B cell (primary cell): ENCODE results near the gene CC2D2A. TPM values are rescaled to one million over a fixed set of nuclear protein-coding genes. Genes with fewer than 3 reads are reported as not detected.

ENCODE experiments used
- ATAC-seq: fragments of 200-7000 bp; cut with Tn5 transposase; one replicate; pipeline ENCODE4 v1.10.0; 2021; ENCODE audit warnings: low read depth, mild to moderate bottlenecking, moderate number of reproducible peaks, moderate library complexity
- CTCF ChIA-PET: fragments of 350-600 bp; sonication (Branson Sonifier 250); formaldehyde crosslinking; loops from one replicate; lab custom pipeline; 2021; ENCODE audit warnings: antibody characterized with exemption, inconsistent platforms; lab: Charles Lee
- POLR2A ChIA-PET: fragments of 350-600 bp; sonication (Branson Sonifier 250); formaldehyde crosslinking; loops from one replicate; lab custom pipeline; 2021; ENCODE audit warnings: antibody characterized with exemption; lab: Charles Lee
- DNase-seq: peaks from one replicate; pipeline ENCODE4 v3.0.0; 2013
- H2AFZ ChIP-seq: 2 replicates; pipeline ENCODE4 v1.6.1; 2012; ENCODE audit warnings: mild to moderate bottlenecking, low read depth, low read length; ENCODE audit not compliant: insufficient read depth, poor library complexity, severe bottlenecking
- H3K27ac ChIP-seq, 2 donors: 1 replicate in 1 of 2; 2 replicates in 1 of 2; pipeline ENCODE4 v1.5.1; 2012 to 2013; ENCODE audit warnings: low read length in 2 of 2, mild to moderate bottlenecking in 2 of 2, moderate library complexity in 1 of 2
- H3K27me3 ChIP-seq, 4 experiments: fragments of 200-600 bp in 1 of 4; sonication (generic) in 1 of 4; replicated peaks in 1 of 4; 1 replicate in 2 of 4; 2 replicates in 2 of 4; pipeline versions ENCODE4 v1.6.1 to v1.7.0; 2013 to 2016; ENCODE audit warnings: low read length in 3 of 4, mild to moderate bottlenecking in 2 of 4, mixed read lengths in 1 of 4, moderate library complexity in 1 of 4; ENCODE audit not compliant: insufficient read depth in 4 of 4, control insufficient read depth in 3 of 4; ENCODE audit errors: control extremely low read depth in 1 of 4
- H3K36me3 ChIP-seq, 2 experiments: replicated peaks in 1 of 2; 1 replicate in 1 of 2; 2 replicates in 1 of 2; pipeline versions ENCODE4 v1.6.1 to v1.7.1; 2013; ENCODE audit warnings: low read length in 1 of 2; ENCODE audit not compliant: insufficient read depth in 2 of 2, control insufficient read depth in 1 of 2; ENCODE audit errors: control extremely low read depth in 1 of 2, extremely low read depth in 1 of 2
- H3K4me1 ChIP-seq, 2 donors: fragments of 200-600 bp in 1 of 2; sonication (generic) in 1 of 2; 1 replicate in 1 of 2; 2 replicates in 1 of 2; pipeline versions ENCODE4 v1.5.1 to v1.6.1; 2013 to 2017; ENCODE audit warnings: low read length in 2 of 2; ENCODE audit not compliant: control insufficient read depth in 2 of 2, insufficient read depth in 2 of 2
- H3K4me2 ChIP-seq: replicated peaks from 2 replicates; pipeline ENCODE3; 2012; ENCODE audit warnings: mild to moderate bottlenecking, low read depth, low read length; ENCODE audit not compliant: poor library complexity, severe bottlenecking
- H3K4me3 ChIP-seq, 5 experiments: fragments of 200-600 bp in 1 of 5; sonication (generic) in 1 of 5; 1 replicate in 3 of 5; 2 replicates in 2 of 5; pipeline versions ENCODE4 v1.5.1 to v1.7.0; 2011 to 2016; ENCODE audit warnings: low read length in 4 of 5, mild to moderate bottlenecking in 4 of 5, low read depth in 2 of 5, control low read depth in 1 of 5, moderate library complexity in 1 of 5; ENCODE audit not compliant: insufficient read depth in 1 of 5; ENCODE audit errors: control extremely low read depth in 1 of 5, extremely low read depth in 1 of 5
- H3K79me2 ChIP-seq: fragments of 200-600 bp; sonication (generic); one replicate; pipeline ENCODE4 v1.6.0; 2016; ENCODE audit warnings: low read length; ENCODE audit not compliant: control insufficient read depth, insufficient read depth
- H3K9ac ChIP-seq: fragments of 200-600 bp; sonication (generic); 2 replicates; pipeline ENCODE4 v1.6.1; 2017; ENCODE audit warnings: mild to moderate bottlenecking, low read length, moderate library complexity
- H3K9me3 ChIP-seq, 3 donors: one replicate each; pipeline versions ENCODE4 v1.6.1 to v1.7.1; 2013; ENCODE audit warnings: low read length in 2 of 3; ENCODE audit not compliant: control insufficient read depth in 2 of 3, insufficient read depth in 1 of 3; ENCODE audit errors: control extremely low read depth in 1 of 3
- H4K20me1 ChIP-seq: 2 replicates; pipeline ENCODE4 v1.6.0; 2012; ENCODE audit warnings: mild to moderate bottlenecking, low read length; ENCODE audit not compliant: insufficient read depth, control insufficient read depth, poor library complexity, severe bottlenecking
- H3K27ac Mint-ChIP-seq: one replicate; pipeline ENCODE4 v1.8.0; 2021; ENCODE audit warnings: mixed read lengths
- H3K27me3 Mint-ChIP-seq: one replicate; pipeline ENCODE4 v1.8.0; 2021; ENCODE audit warnings: mixed read lengths
- H3K4me1 Mint-ChIP-seq: one replicate; pipeline ENCODE4 v1.8.0; 2021; ENCODE audit warnings: mixed read lengths
- H3K4me3 Mint-ChIP-seq: one replicate; pipeline ENCODE4 v1.8.0; 2021; ENCODE audit warnings: mixed read lengths
- H3K9me3 Mint-ChIP-seq: one replicate; pipeline ENCODE4 v1.8.0; 2022; ENCODE audit warnings: mixed read lengths; ENCODE audit not compliant: insufficient read depth
- CTCF ChIP-seq: fragments of 200-600 bp; IDR thresholded peaks from one replicate; pipeline ENCODE4 v1.8.0; 2022; ENCODE audit warnings: antibody characterized with exemption, mild to moderate bottlenecking
- EZH2 ChIP-seq: IDR thresholded peaks from 2 replicates; pipeline ENCODE4 v1.6.1; 2012; ENCODE audit warnings: borderline replicate concordance, low read depth, mild to moderate bottlenecking, moderate library complexity, low read length; ENCODE audit not compliant: insufficient read depth, poor library complexity, severe bottlenecking
- WGBS: methylation state at CpG from one replicate; pipeline ENCODE4 v1.1.5; 2013; ENCODE audit warnings: missing lambda C conversion rate; ENCODE audit not compliant: insufficient coverage; 5-methylcytosine and 5-hydroxymethylcytosine counted together
- intact Hi-C: fragments of 100-400 bp; cut with micrococcal nuclease; formaldehyde crosslinking; loops from one replicate; pipeline ENCODE4 v1.10.0; 2022
- polyA plus RNA-seq: library from polyadenylated mRNA; depleted of rRNA; stranded (reverse); fragments of >200 nt; gene quantifications from 2 replicates; pipeline ENCODE4 v1.2.3, GENCODE V29; 2012
- total RNA-seq, 2 donors: library from RNA; stranded (reverse); fragments of 120-200 nt in 1 of 2; gene quantifications; 1 replicate in 1 of 2; 2 replicates in 1 of 2; pipeline versions ENCODE4 v1.2.3 to v1.2.4, GENCODE V29; 2013 to 2022

The CC2D2A gene
- total and polyA plus RNA-seq, 2 donors (not counting 1 experiment from before 2014, with no cell fraction given), result not detected

DNA sequence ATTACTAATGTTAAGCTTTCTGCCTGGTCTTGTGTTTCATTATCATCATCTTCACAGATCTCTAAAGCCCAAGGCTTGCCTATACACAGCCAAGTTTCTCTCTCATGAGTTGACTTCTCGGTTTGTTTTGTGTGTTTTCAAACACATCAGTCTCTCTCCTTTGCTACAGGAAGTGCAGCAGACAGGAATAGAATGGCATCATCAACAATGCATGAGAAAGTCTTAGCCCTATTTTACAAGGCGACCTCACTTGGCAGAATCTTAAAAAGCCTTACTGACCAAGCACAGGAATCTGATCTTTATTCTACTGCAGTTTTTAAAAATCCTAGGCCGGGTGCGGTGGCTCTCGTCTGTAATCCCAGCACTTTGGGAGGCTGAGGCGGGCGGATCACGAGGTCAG is 36.8 kb downstream of the CC2D2A start:
- POLR2A ChIA-PET, result no interaction called here
- 91% methylated on average over 7 of the region's 8 CpGs for WGBS
- Mint-ChIP-seq H3K27me3 (peaks cover under 1% of the 10 kb centered on the region), H3K9me3 (no peaks in the 10 kb centered on the region), H3K27ac (no peak overlapping the region), H3K4me3 (no peak overlapping the region), H3K4me1 (no peaks in the 10 kb centered on the region)
- H3K9ac ChIP-seq, result no peak overlapping the region
- no peak overlapping the region for H2AFZ ChIP-seq
- H4K20me1 ChIP-seq, result no peaks in the 10 kb centered on the region
- no peaks in the 10 kb centered on the region for H3K9me3 ChIP-seq
- no peaks in the 10 kb centered on the region for H3K27me3 ChIP-seq
- no peak overlapping the region for H3K4me2 ChIP-seq
- CTCF ChIA-PET, result no interaction called here
- no peaks in the 10 kb centered on the region for H3K36me3 ChIP-seq
- no peaks in the 10 kb centered on the region for H3K4me1 ChIP-seq
- TF ChIP-seq CTCF, result no peak
- no peak for TF ChIP-seq EZH2
- intact Hi-C loops, result no loop called here
- H3K27ac ChIP-seq, result no peak overlapping the region
- ATAC-seq (no peak), DNase-seq (no peak)
- no peak overlapping the region for H3K4me3 ChIP-seq
- no peaks in the 10 kb centered on the region for H3K79me2 ChIP-seq

- Histone ChIP-seq H2AFZ (no peak overlapping the region), H3K4me1 (no peaks in the 10 kb centered on the region), H3K4me2 (no peak overlapping the region), H3K27me3 (no peaks in the 10 kb centered on the region), H3K9ac (no peak overlapping the region), H3K4me3 (no peak overlapping the region), H3K36me3 (no peaks in the 10 kb centered on the region), H3K9me3 (no peaks in the 10 kb centered on the region), H4K20me1 (no peaks in the 10 kb centered on the region), H3K79me2 (no peaks in the 10 kb centered on the region), H3K27ac (no peak overlapping the region)
- Mint-ChIP-seq H3K27ac (no peak overlapping the region), H3K4me3 (no peak overlapping the region), H3K27me3 (no peaks in the 10 kb centered on the region), H3K9me3 (no peaks in the 10 kb centered on the region), H3K4me1 (no peaks in the 10 kb centered on the region)
- ATAC-seq (no peak), DNase-seq (no peak)
- ChIA-PET CTCF (no interaction called here), POLR2A (no interaction called here)
- 87% methylated on average over 4 of the region's 4 CpGs for WGBS
- TF ChIP-seq CTCF (no peak), EZH2 (no peak)
- intact Hi-C loops, result no loop called here
Observed at GRCh38 chr4:15507679-15508078, 38.0 kb downstream of the CC2D2A start.
